Testis (tissue), 2 donors: ENCODE measurements around the gene VWA2.

Experiments
- POLR2A ChIP-seq: fragments of 450-650 bp; IDR thresholded peaks from one replicate; pipeline ENCODE4 v1.6.1; 2017; ENCODE audit warnings: antibody characterized with exemption, mild to moderate bottlenecking, moderate library complexity
- TF ChIP-seq, protein P1 (sequence below), 3 experiments: fragments of 450-650 bp in 2 of 3; fragments of 200-600 bp in 1 of 3; sonication (generic) in 1 of 3; IDR thresholded peaks; one replicate each; pipeline ENCODE4 v1.5.1; 2016 to 2019; ENCODE audit warnings: antibody characterized with exemption in 3 of 3, mild to moderate bottlenecking in 2 of 3, moderate library complexity in 1 of 3

GRCh38 chr10:114271075-114271778, 32.2 kb downstream of the VWA2 start:
- TF ChIP-seq, protein P1, sequence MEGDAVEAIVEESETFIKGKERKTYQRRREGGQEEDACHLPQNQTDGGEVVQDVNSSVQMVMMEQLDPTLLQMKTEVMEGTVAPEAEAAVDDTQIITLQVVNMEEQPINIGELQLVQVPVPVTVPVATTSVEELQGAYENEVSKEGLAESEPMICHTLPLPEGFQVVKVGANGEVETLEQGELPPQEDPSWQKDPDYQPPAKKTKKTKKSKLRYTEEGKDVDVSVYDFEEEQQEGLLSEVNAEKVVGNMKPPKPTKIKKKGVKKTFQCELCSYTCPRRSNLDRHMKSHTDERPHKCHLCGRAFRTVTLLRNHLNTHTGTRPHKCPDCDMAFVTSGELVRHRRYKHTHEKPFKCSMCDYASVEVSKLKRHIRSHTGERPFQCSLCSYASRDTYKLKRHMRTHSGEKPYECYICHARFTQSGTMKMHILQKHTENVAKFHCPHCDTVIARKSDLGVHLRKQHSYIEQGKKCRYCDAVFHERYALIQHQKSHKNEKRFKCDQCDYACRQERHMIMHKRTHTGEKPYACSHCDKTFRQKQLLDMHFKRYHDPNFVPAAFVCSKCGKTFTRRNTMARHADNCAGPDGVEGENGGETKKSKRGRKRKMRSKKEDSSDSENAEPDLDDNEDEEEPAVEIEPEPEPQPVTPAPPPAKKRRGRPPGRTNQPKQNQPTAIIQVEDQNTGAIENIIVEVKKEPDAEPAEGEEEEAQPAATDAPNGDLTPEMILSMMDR (IDR thresholded peaks at IDR 0.05) = no peak
- no peak for TF ChIP-seq POLR2A
